Measurements from ENCODE around the gene CYP27B1. TPM values are rescaled to one million over a fixed set of nuclear protein-coding genes. Genes with fewer than 3 reads are reported as not detected.
"Not testable (repeated sequence)": the region's sequence is repeated elsewhere in the genome, so short reads cannot be mapped to it uniquely, and the experiment has no call there.

CYP27B1 gene
- total and polyA plus RNA-seq, 5 donors from 2014 or later = 0.14 to 0.26 TPM; not detected in 3

DNA sequence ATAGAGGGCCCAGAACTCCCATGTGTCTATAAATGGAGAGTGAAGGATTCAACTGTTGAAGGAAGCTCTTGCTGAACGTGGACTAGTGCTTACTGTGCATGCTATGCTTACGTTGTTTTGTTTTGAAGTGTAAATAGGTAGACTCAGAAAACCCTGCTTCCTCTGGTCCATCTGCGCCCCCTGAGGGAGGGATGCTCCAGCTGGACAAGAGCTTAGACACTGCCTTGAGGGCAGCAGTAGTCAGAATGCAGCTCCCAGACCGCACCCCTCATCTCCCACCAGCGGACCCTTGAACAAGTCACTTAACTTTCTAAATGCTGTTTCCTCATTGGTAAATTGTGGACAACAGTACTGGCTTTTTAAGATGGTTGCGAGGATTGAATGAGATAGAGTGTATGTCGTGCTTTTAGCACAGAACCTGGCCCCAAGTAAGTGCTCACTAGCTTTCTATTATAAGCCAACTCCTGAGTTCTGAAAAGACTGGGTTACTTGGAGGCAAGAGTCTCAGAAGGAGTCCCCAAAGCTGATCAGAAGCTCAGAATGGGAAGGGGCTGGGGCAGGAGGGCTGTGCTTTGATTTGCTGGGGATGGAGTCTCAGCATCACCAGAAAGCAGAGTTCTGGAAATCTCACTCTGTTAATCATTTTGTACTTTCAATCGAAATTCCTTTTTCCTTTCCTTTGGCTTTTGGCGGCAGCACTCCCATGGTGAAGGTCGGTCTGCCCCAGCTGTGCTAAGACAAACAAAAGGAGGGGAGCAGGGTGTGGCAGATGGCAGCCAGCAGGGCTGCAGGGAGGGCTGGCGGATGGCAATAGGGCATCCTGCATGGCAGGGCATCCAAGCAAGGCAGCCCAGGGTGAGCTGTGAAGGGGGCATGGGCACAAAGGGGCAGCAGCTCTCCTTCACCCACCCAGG is 43.9 kb downstream of the CYP27B1 start:
- Histone ChIP-seq H3K27me3 (ENCODE audit: control insufficient read depth, insufficient read depth, low read length) (no peaks in the 10 kb centered on the region), H3K27ac (ENCODE audit: insufficient read depth, low read length, poor library complexity, severe bottlenecking) (peak overlapping the region; percentile 33), H3K4me3 (ENCODE audit: low read depth, low read length) (no peak overlapping the region), H3K9me3 (ENCODE audit: control insufficient read depth in 2 of 2, low read length in 2 of 2) (no peaks in the 10 kb centered on the region), H3K36me3 (ENCODE audit: control insufficient read depth, insufficient read depth, low read length) (peaks cover 45% of the 10 kb centered on the region), H3K4me1 (ENCODE audit: control insufficient read depth, insufficient read depth, low read length, poor library complexity, severe bottlenecking) (peaks cover 4% of the 10 kb centered on the region)
- H3K27me3 Mint-ChIP-seq = peaks cover 5% of the 10 kb centered on the region
- H3K9me3 Mint-ChIP-seq = no peaks in the 10 kb centered on the region
- peaks cover 17% of the 10 kb centered on the region for H3K36me3 Mint-ChIP-seq
- DNase-seq (no peak), ATAC-seq (ENCODE audit: low read depth in 2 of 2) (no peak)
- H3K27ac Mint-ChIP-seq = peak overlapping the region; percentile 43 to 69 (median 65)
- no peak overlapping the region for H3K4me3 Mint-ChIP-seq
- H3K4me1 Mint-ChIP-seq = peaks cover 0 to 22% (median 6%) of the 10 kb centered on the region in 4 donors

GRCh38 chr12:57721846-57722608 is 44.9 kb downstream of the CYP27B1 start:
- H3K27me3 ChIP-seq (ENCODE audit: control insufficient read depth, insufficient read depth, low read length); H3K9me3 Mint-ChIP-seq; ATAC-seq (ENCODE audit: low read depth in 2 of 2); H3K9me3 ChIP-seq (ENCODE audit: control insufficient read depth in 2 of 2, low read length in 2 of 2); H3K27ac ChIP-seq (ENCODE audit: insufficient read depth, low read length, poor library complexity, severe bottlenecking); H3K4me3 Mint-ChIP-seq; DNase-seq; H3K4me3 ChIP-seq (ENCODE audit: low read depth, low read length); H3K4me1 ChIP-seq (ENCODE audit: control insufficient read depth, insufficient read depth, low read length, poor library complexity, severe bottlenecking); H3K27me3 Mint-ChIP-seq: not testable (repeated sequence)
- H3K36me3 Mint-ChIP-seq = peaks cover 15% of the 10 kb centered on the region
- peaks cover 43% of the 10 kb centered on the region for H3K36me3 ChIP-seq (ENCODE audit: control insufficient read depth, insufficient read depth, low read length)
- peak overlapping the region; percentile 65 to 67 (median 67) for H3K27ac Mint-ChIP-seq
- peaks cover 0 to 22% (median 6%) of the 10 kb centered on the region in 4 donors for H3K4me1 Mint-ChIP-seq

DNA sequence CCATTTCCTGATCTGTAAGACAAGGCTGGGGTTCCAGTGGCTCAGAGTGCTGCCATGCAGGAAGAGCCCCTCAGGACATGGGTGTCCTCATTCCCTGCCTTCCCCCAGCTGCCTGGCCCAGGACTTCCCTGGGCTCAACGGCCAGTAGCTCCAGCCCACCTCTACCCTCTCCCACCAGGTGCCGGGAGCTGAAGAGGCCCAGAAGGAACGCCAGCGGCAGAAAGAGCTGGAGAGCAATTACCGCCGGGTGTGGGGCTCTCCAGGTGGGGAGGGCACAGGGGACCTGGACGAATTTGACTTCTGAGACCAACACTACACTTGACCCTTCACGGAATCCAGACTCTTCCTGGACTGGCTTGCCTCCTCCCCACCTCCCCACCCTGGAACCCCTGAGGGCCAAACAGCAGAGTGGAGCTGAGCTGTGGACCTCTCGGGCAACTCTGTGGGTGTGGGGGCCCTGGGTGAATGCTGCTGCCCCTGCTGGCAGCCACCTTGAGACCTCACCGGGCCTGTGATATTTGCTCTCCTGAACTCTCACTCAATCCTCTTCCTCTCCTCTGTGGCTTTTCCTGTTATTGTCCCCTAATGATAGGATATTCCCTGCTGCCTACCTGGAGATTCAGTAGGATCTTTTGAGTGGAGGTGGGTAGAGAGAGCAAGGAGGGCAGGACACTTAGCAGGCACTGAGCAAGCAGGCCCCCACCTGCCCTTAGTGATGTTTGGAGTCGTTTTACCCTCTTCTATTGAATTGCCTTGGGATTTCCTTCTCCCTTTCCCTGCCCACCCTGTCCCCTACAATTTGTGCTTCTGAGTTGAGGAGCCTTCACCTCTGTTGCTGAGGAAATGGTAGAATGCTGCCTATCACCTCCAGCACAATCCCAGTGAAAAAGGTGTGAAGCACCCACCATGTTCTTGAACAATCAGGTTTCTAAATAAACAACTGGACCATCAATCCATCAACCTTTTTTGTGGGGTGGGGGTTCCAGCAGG is 46.0 kb downstream of the CYP27B1 start:
- Histone ChIP-seq H3K27ac (ENCODE audit: insufficient read depth, low read length, poor library complexity, severe bottlenecking) (no peak overlapping the region), H3K4me3 (ENCODE audit: low read depth, low read length) (no peak overlapping the region), H3K27me3 (ENCODE audit: control insufficient read depth, insufficient read depth, low read length) (no peaks in the 10 kb centered on the region), H3K9me3 (ENCODE audit: control insufficient read depth in 2 of 2, low read length in 2 of 2) (no peaks in the 10 kb centered on the region), H3K4me1 (ENCODE audit: control insufficient read depth, insufficient read depth, low read length, poor library complexity, severe bottlenecking) (peaks cover 4% of the 10 kb centered on the region), H3K36me3 (ENCODE audit: control insufficient read depth, insufficient read depth, low read length) (peaks cover 48% of the 10 kb centered on the region)
- ATAC-seq (ENCODE audit: low read depth in 2 of 2) (no peak), DNase-seq (no peak)
- Mint-ChIP-seq H3K9me3 (no peaks in the 10 kb centered on the region), H3K27me3 (peaks cover 5% of the 10 kb centered on the region), H3K36me3 (peaks cover 15% of the 10 kb centered on the region), H3K4me1 (peaks cover 0 to 22% (median 6%) of the 10 kb centered on the region in 4 donors), H3K4me3 (no peak overlapping the region), H3K27ac (no peak overlapping the region)

GRCh38 chr12:57719777-57720605 is 46.9 kb downstream of the CYP27B1 start:
- H3K36me3 ChIP-seq (ENCODE audit: control insufficient read depth, insufficient read depth, low read length) = peaks cover 54% of the 10 kb centered on the region
- ATAC-seq (ENCODE audit: low read depth in 2 of 2) = no peak
- no peak overlapping the region for H3K27ac Mint-ChIP-seq

GRCh38 chr12:57718641-57719528 is 48.0 kb downstream of the CYP27B1 start:
- Mint-ChIP-seq H3K27ac (peak overlapping the region in 1 of 3 donors; percentile 20), H3K9me3 (no peaks in the 10 kb centered on the region), H3K27me3 (peaks cover 5% of the 10 kb centered on the region), H3K4me3 (no peak overlapping the region), H3K36me3 (peaks cover 15% of the 10 kb centered on the region), H3K4me1 (peaks cover 0 to 13% (median 0%) of the 10 kb centered on the region in 4 donors)
- Histone ChIP-seq H3K27ac (ENCODE audit: insufficient read depth, low read length, poor library complexity, severe bottlenecking) (no peak overlapping the region), H3K27me3 (ENCODE audit: control insufficient read depth, insufficient read depth, low read length) (no peaks in the 10 kb centered on the region), H3K36me3 (ENCODE audit: control insufficient read depth, insufficient read depth, low read length) (peaks cover 57% of the 10 kb centered on the region), H3K4me3 (ENCODE audit: low read depth, low read length) (no peak overlapping the region), H3K9me3 (ENCODE audit: control insufficient read depth in 2 of 2, low read length in 2 of 2) (no peaks in the 10 kb centered on the region), H3K4me1 (ENCODE audit: control insufficient read depth, insufficient read depth, low read length, poor library complexity, severe bottlenecking) (no peaks in the 10 kb centered on the region)
- ATAC-seq (ENCODE audit: low read depth in 2 of 2) = no peak
- no peak for DNase-seq

More at GRCh38 chr12:57719777-57720605, 46.9 kb downstream of the CYP27B1 start:
- Histone ChIP-seq H3K27ac (ENCODE audit: insufficient read depth, low read length, poor library complexity, severe bottlenecking) (no peak overlapping the region), H3K9me3 (ENCODE audit: control insufficient read depth in 2 of 2, low read length in 2 of 2) (no peaks in the 10 kb centered on the region), H3K27me3 (ENCODE audit: control insufficient read depth, insufficient read depth, low read length) (no peaks in the 10 kb centered on the region), H3K4me1 (ENCODE audit: control insufficient read depth, insufficient read depth, low read length, poor library complexity, severe bottlenecking) (no peaks in the 10 kb centered on the region), H3K4me3 (ENCODE audit: low read depth, low read length) (no peak overlapping the region)
- H3K4me3 Mint-ChIP-seq = no peak overlapping the region
- peaks cover 0 to 20% (median 5%) of the 10 kb centered on the region in 4 donors for H3K4me1 Mint-ChIP-seq
- H3K9me3 Mint-ChIP-seq = no peaks in the 10 kb centered on the region
- peaks cover 5% of the 10 kb centered on the region for H3K27me3 Mint-ChIP-seq
- DNase-seq = no peak
- peaks cover 15% of the 10 kb centered on the region for H3K36me3 Mint-ChIP-seq

DNA sequence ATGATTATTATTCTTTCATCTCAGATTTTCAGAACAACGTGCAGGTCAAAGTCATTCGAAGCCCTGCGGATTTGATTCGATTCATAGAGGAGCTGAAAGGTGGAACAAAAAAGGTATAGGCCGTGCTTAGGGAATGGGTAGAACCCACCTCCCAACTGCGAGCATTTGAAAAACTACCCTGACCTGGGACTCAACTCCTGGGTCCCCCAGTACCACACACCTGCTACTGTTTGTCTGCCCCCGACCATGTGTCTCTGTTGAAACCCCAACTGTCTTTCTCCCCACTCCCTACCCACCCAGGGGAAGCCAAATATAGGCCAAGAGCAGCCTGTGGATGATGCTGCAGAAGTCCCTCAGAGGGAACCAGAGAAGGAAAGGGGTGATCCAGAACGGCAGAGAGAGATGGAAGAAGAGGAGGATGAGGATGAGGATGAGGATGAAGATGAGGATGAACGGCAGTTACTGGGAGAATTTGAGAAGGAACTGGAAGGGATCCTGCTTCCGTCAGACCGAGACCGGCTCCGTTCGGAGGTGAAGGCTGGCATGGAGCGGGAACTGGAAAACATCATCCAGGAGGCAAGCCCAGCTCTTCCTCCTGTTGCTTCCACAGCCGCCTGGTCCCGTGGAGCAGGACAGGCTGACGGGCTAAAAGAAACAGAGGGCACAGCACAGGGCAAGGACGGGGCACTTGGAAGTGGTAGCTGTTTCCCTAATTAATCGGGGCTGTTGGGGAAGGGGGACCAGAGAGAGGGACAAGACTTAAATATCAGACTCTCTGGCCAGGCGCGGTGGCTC is 48.8 kb downstream of the CYP27B1 start:
- H3K9me3 Mint-ChIP-seq = no peaks in the 10 kb centered on the region
- Histone ChIP-seq H3K4me1 (ENCODE audit: control insufficient read depth, insufficient read depth, low read length, poor library complexity, severe bottlenecking) (no peaks in the 10 kb centered on the region), H3K4me3 (ENCODE audit: low read depth, low read length) (no peak overlapping the region), H3K27ac (ENCODE audit: insufficient read depth, low read length, poor library complexity, severe bottlenecking) (no peak overlapping the region), H3K9me3 (ENCODE audit: control insufficient read depth in 2 of 2, low read length in 2 of 2) (no peaks in the 10 kb centered on the region), H3K36me3 (ENCODE audit: control insufficient read depth, insufficient read depth, low read length) (peaks cover 61% of the 10 kb centered on the region), H3K27me3 (ENCODE audit: control insufficient read depth, insufficient read depth, low read length) (no peaks in the 10 kb centered on the region)
- peaks cover 15% of the 10 kb centered on the region for H3K36me3 Mint-ChIP-seq
- DNase-seq = no peak
- no peak overlapping the region for H3K27ac Mint-ChIP-seq
- H3K4me3 Mint-ChIP-seq = no peak overlapping the region
- peaks cover 5% of the 10 kb centered on the region for H3K27me3 Mint-ChIP-seq
- peaks cover 0 to 7% (median 0%) of the 10 kb centered on the region in 4 donors for H3K4me1 Mint-ChIP-seq
- ATAC-seq (ENCODE audit: low read depth in 2 of 2) = no peak

Data from CD4-positive, CD25-positive, alpha-beta regulatory T cell (primary cell).